Measurements from ENCODE around the gene PKD1L1. TPM values are rescaled to one million over a fixed set of nuclear protein-coding genes. Genes with fewer than 3 reads are reported as not detected.

Gene PKD1L1
- total RNA-seq, 4 donors from 2014 or later = 0.44 to 1.1 (median 0.75) TPM

DNA sequence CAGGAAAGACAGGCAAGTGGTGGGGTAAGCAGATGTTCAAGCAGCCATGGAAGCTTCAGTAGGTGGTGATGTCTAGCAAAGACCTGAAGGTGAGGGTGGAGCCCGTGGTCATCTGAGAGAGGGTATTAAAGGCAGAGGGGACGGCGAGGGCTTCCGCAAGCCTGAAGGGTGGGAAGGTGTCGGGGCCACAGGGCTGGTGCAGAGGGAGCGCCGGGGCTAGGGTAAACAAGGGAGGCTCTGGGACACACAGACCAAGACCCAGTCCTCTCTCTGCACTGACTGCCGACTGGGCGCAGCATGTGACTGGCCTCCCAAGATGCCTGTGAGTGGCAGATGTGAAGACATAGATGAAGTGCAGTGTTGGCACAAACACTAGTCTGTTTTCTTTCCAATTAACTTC lies 132.4 kb downstream of the PKD1L1 start:
- TF ChIP-seq, protein P1, sequence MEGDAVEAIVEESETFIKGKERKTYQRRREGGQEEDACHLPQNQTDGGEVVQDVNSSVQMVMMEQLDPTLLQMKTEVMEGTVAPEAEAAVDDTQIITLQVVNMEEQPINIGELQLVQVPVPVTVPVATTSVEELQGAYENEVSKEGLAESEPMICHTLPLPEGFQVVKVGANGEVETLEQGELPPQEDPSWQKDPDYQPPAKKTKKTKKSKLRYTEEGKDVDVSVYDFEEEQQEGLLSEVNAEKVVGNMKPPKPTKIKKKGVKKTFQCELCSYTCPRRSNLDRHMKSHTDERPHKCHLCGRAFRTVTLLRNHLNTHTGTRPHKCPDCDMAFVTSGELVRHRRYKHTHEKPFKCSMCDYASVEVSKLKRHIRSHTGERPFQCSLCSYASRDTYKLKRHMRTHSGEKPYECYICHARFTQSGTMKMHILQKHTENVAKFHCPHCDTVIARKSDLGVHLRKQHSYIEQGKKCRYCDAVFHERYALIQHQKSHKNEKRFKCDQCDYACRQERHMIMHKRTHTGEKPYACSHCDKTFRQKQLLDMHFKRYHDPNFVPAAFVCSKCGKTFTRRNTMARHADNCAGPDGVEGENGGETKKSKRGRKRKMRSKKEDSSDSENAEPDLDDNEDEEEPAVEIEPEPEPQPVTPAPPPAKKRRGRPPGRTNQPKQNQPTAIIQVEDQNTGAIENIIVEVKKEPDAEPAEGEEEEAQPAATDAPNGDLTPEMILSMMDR (IDR thresholded peaks at IDR 0.05; ENCODE audit: low read depth) = no peak

DNA sequence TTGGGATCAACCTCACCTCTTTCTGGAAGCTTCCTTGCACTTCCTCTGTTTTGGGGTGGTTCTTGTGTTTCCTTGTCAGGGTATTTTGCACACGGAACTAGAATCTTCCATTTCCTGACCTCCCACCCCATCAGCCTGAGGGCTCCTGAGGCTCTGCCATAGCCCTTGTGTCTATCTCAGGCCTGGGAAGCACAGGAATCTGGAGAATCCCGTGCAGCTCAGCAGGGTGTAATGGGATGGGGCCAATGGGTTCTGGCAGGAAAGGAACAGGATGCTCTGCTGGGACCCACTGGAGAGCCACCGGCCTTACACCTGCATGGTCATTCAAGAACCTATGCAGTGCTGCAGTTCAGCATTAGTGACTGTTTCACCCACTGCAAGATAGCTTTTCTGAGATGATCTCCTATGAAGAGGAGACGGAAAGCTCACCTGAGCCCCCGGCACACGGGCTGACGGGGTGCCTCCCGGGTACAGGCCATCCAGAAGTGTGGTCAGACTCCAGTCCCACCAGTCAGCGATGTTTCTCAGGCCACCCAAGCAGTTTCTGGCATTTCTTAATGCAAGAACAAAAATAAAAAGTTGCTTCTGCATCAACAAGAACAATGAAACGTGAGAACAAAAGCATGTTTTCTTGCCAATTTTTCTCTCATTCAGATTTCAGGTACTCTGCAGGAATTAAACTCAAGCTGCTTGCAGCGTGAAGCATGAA lies 133.2 kb downstream of the PKD1L1 start:
- TF ChIP-seq, protein P1 (IDR thresholded peaks at IDR 0.05; ENCODE audit: low read depth) = no peak

DNA sequence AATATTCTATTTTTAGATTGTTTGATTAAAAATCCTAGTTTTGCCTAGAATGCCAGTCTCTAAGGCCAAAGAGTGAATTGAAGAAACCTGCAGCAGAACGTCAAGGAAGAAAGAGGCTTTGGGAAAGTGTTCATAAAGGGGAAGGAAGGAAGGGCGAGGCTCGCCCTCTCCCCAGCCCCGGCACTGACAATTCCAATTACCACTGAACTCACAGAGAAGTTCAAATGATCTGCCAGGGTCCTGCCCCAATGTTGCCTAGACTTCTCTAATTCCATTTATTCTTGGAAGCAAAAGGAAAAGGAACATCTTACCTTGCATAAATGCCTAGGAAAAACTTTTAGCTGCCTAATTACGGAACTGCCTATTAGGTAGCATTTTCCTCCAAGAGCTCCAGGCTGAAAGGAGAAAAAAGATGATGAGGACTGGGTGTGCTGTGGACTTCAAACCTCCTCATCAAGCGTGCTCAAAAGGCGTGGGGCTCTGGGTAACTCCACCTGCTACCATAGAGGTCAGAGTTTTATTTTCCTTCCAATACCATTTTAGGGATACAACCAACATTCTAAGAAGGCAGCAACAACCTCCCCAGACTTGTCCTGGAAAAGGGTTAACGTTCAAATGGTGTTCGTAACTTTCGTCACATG lies 134.5 kb downstream of the PKD1L1 start:
- TF ChIP-seq, protein P1 (IDR thresholded peaks at IDR 0.05; ENCODE audit: low read depth) = no peak

DNA sequence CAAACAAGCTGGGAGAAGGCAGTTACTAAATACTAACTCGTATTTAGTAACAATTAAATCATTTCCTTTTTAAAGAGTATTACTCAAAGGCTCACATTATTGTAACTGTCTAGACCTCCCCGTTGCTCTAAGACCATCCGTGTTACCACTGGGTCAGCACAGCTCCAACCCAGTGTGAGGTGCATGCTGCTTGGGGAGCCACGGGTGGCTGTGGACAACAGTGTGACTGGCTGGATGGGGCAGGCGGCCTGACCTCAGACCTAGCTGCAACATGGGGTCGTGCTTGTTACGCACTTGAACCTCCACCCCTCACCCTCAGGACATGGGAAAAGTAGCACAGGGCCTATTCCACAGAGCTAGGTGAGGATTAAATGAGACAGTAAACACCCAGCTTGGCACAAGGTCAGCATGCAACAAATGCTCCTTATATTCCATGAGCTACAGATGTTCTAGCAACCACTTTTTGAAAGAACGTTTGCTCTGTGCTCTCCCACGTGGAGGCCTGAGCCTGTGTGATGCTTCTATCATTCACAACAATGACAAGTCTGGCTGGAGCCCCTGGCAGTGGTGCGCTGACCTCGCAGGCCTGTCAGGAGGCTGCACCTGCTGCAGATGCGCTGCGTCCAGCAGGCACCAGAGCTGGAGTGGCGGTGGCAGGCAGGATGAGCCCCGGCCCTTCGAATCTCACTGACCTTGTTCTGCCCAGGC lies 135.7 kb downstream of the PKD1L1 start:
- TF ChIP-seq, protein P1 (IDR thresholded peaks at IDR 0.05; ENCODE audit: low read depth) = no peak

DNA sequence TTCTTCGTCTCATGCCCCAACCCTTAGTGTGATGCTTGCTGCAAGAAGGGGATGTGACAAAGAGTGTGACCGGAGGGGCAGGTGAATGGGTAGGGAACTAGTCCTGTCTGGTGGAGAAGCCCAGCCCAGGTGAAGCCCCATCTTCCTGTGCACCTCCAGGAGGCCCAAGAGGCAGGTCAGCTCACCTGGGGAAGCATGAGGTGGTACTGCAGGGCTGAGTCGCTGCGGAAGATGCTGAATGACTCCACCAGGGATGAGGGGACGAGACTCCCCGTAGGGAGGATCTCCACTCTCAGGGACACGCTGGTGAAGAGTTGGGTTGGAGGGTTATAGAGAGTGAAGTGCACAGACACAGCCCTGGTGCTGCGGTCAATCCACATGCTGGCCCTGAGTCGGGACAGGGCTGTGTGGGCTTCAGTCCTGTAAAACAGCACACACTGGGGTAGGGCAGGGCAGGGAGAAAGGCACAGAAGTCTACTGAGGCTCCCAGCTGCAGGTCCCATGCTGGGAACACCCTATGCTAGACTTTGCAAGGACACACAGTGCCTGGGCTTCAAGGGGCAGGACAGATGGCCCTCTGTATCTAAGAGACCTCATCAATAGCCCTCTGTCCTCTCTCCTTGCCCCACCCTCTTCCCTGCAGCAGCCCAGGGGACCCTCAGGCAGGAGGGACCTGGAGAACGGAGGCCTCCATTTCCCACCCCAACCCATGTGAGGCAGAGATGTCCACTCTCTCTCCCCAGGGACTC lies 136.5 kb downstream of the PKD1L1 start:
- TF ChIP-seq, protein P1 (IDR thresholded peaks at IDR 0.05; ENCODE audit: low read depth) = no peak

DNA sequence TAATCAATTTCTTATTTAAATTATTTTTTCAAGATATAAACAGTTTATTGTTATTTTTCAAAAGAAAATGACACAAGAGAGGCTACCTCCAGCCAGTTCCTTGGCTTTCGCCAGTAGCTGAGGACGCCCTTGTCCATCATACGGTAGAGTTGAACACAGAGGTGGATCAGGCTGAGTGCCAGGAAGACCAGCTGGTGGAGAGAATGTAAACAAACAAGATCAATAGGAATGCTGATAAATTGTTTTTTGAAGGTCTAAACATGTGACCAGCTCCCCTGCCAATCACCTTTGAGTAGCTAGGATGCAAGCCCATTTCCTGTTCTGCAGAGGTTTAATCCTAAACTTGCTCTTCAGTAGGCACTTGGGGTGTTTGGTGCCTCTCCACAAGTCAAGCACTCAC lies 138.9 kb downstream of the PKD1L1 start:
- TF ChIP-seq, protein P1 (IDR thresholded peaks at IDR 0.05; ENCODE audit: low read depth) = no peak

Data from subcutaneous adipose tissue (tissue), 4 donors.